Measurements from ENCODE around the gene RASGEF1C. TPM values are rescaled to one million over a fixed set of nuclear protein-coding genes. Genes with fewer than 3 reads are reported as not detected.

The RASGEF1C gene
- total and polyA plus RNA-seq, 10 of the 15 experiments (the other 5 are each of a cell fraction or from before 2014, with no cell fraction given) = not detected

GRCh38 chr5:180085837-180086236 lies 123.2 kb downstream of the RASGEF1C start (continued):
- TF ChIP-seq CUX1 (IDR thresholded peaks at IDR 0.05; ENCODE audit: insufficient replicate concordance, low read depth, low read length) (no peak), TAF1 (IDR thresholded peaks at IDR 0.05; ENCODE audit: borderline replicate concordance, low read depth, low read length) (no peak), ZBTB40 (IDR thresholded peaks at IDR 0.05; ENCODE audit: borderline replicate concordance) (no peak), BCL11A (IDR thresholded peaks at IDR 0.05; ENCODE audit: low read depth, low read length) (no peak), ASH2L (IDR thresholded peaks at IDR 0.05; ENCODE audit: borderline replicate concordance, low read depth) (no peak), SREBF2 (IDR thresholded peaks at IDR 0.05; ENCODE audit: low read length) (no peak), NR2C2 (IDR thresholded peaks at IDR 0.05; ENCODE audit: borderline replicate concordance, control insufficient read depth, insufficient read length, low read depth) (no peak)

All from GM12878 (cell line).